HepG2 (cell line): Measurements from ENCODE around the gene LRP10. TPM values are rescaled to one million over a fixed set of nuclear protein-coding genes. Genes with fewer than 3 reads are reported as not detected.
A peak's percentile ranks its signal among the peaks of the same experiment; 100 is the strongest.

Experiments used
- ARID3A ChIP-seq: IDR thresholded peaks from 2 replicates; pipeline ENCODE4 v1.6.1; 2012; ENCODE audit warnings: low read depth, low read length, improper control_type of control experiment
- CENPT ChIP-seq: sonication (generic); formaldehyde crosslinking; IDR thresholded peaks from 2 replicates; pipeline ENCODE4 v1.8.0; 2022; ENCODE audit warnings: low read depth, mild to moderate bottlenecking, moderate library complexity, missing genetic modification reagents
- HBP1 ChIP-seq: IDR thresholded peaks from 2 replicates; pipeline ENCODE4 v1.6.1; 2016; ENCODE audit warnings: low read depth, control low read depth
- HHEX ChIP-seq: IDR thresholded peaks from 2 replicates; pipeline ENCODE4 v1.6.1; 2016; ENCODE audit warnings: control low read depth
- HNF1A ChIP-seq, 2 experiments: sonication (generic) in 1 of 2; formaldehyde crosslinking in 1 of 2; IDR thresholded peaks; 2 replicates each; pipeline versions ENCODE4 v1.4.0 to v1.6.1; 2016 to 2020; ENCODE audit warnings: borderline replicate concordance in 1 of 2, low read depth in 1 of 2, mild to moderate bottlenecking in 1 of 2, missing genetic modification reagents in 1 of 2
- HOXA7 ChIP-seq: sonication (generic); formaldehyde crosslinking; IDR thresholded peaks from 2 replicates; pipeline ENCODE4 v1.8.1; 2022; ENCODE audit warnings: mild to moderate bottlenecking, missing genetic modification reagents, moderate library complexity
- KMT2B ChIP-seq: IDR thresholded peaks from 2 replicates; pipeline ENCODE4 v1.6.1; 2016; ENCODE audit warnings: missing genetic modification reagents, missing compliant biosample characterization
- MXI1 ChIP-seq: IDR thresholded peaks from 3 replicates; pipeline ENCODE4 v1.6.1; 2012; ENCODE audit warnings: low read depth, low read length, inconsistent platforms, borderline replicate concordance
- SALL1 ChIP-seq: sonication (generic); formaldehyde crosslinking; IDR thresholded peaks from 2 replicates; pipeline ENCODE4 v1.8.0; 2022; ENCODE audit warnings: mild to moderate bottlenecking, missing genetic modification reagents
- SPEN ChIP-seq: sonication (generic); formaldehyde crosslinking; IDR thresholded peaks from 2 replicates; pipeline ENCODE4 v1.5.1; 2020; ENCODE audit warnings: low read depth, mild to moderate bottlenecking, missing genetic modification reagents
- TOE1 ChIP-seq: sonication (generic); formaldehyde crosslinking; IDR thresholded peaks from 2 replicates; pipeline ENCODE4 v1.4.0; 2020; ENCODE audit warnings: mild to moderate bottlenecking, missing genetic modification reagents
- ZFP36L2 ChIP-seq: sonication (generic); formaldehyde crosslinking; IDR thresholded peaks from 2 replicates; pipeline ENCODE4 v1.4.0; 2020; ENCODE audit warnings: missing genetic modification reagents
- ZNF354B ChIP-seq: sonication (generic); formaldehyde crosslinking; IDR thresholded peaks from 2 replicates; pipeline ENCODE4 v1.8.0; 2022; ENCODE audit warnings: mild to moderate bottlenecking, missing genetic modification reagents
- ZNF550 ChIP-seq: sonication (generic); formaldehyde crosslinking; IDR thresholded peaks from 2 replicates; pipeline ENCODE4 v1.4.0; 2020; ENCODE audit warnings: mild to moderate bottlenecking, missing genetic modification reagents, borderline replicate concordance
- ZNF746 ChIP-seq: sonication (generic); formaldehyde crosslinking; IDR thresholded peaks from 2 replicates; pipeline ENCODE4 v1.8.0; 2022; ENCODE audit warnings: mild to moderate bottlenecking, missing genetic modification reagents
- ZSCAN25 ChIP-seq: sonication (generic); formaldehyde crosslinking; IDR thresholded peaks from 2 replicates; pipeline ENCODE4 v1.8.0; 2022; ENCODE audit warnings: mild to moderate bottlenecking, missing genetic modification reagents
- polyA plus RNA-seq, 8 experiments: library from polyadenylated mRNA; depleted of rRNA in 3 of 8; stranded (reverse) in 7 of 8; unstranded in 1 of 8; fragments of >200 nt; fragmentation: Illumina TruSeq in 4 of 8; extraction: Trizol in 4 of 8; gene quantifications; 2 replicates each; pipeline versions ENCODE4 v1.2.1 to v1.2.3, GENCODE V29; 2011 to 2016; ENCODE audit warnings: low read depth in 4 of 8, missing spikeins in 1 of 8, mixed read lengths in 1 of 8; ENCODE audit not compliant: insufficient read depth in 1 of 8
- total RNA-seq, 5 experiments: library from RNA; depleted of rRNA; stranded (reverse); fragments of >200 nt; fragmentation: Illumina TruSeq; extraction: Trizol; gene quantifications; 2 replicates each; pipeline ENCODE4 v1.2.3, GENCODE V29; 2016; ENCODE audit warnings: low read depth in 1 of 5
- TF ChIP-seq, protein P1 (sequence below): sonication (generic); formaldehyde crosslinking; conservative IDR thresholded peaks from 2 replicates; pipeline ENCODE4 v1.4.0; 2020; ENCODE audit warnings: missing genetic modification reagents
- TF ChIP-seq, protein P2 (sequence below): sonication (generic); formaldehyde crosslinking; IDR thresholded peaks from 2 replicates; pipeline ENCODE4 v1.4.0; 2020; ENCODE audit warnings: mild to moderate bottlenecking, low read depth, missing genetic modification reagents

Gene LRP10
- total and polyA plus RNA-seq, 2 of the 13 experiments (the other 11 are each of a cell fraction or from before 2014, with no cell fraction given): 16.9 to 45.2 TPM

DNA sequence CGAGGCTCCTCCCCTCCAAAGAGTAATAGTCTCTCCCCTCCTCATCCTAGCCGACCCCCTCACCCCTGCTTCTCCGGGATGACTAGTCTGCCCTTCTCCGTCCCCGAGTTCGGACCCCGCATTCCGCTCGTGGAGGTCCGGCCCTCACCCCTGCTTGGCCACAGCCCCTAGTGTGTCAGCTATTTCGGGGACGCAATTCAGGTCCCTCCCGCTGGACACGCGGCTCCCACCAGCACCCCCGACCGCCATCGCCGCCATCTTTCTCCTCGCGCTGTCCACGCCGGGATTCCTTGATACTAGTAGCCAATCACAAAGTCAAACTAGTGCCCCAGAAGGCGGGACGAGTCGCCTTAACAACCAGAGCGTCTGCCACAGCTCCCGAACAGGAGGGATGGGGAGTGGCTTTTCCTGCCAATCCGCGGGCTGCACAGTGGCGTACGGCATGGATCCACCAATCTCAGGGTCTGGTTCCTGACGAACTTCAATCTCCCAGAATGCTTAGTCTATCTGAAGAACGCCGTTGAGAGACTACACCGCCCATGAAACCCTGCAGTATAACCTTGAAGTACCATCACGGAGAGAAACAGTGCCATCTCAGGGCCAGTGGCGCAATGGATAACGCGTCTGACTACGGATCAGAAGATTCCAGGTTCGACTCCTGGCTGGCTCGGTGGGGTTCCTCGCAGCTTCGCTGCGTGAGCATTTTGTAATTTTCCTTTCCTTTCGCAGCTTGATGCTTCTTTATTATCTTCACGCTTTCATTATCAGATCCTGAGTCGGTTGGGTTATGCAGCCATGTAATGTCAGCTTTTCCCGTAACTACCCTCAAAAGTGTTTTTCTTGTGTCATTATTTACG, 57.8 kb downstream of the LRP10 start, which contains the start of gene PRMT5 (continued):
- TF ChIP-seq ZNF354B (CRISPR knock-in tag) (peak; percentile 55; the same call in 1 of the 2 replicates), TOE1 (CRISPR knock-in tag) (peak; percentile 98), ZSCAN25 (CRISPR knock-in tag) (peak; percentile 100), KMT2B (CRISPR knock-in tag) (peak; percentile 97), HBP1 (CRISPR knock-in tag) (peak; percentile 95), ZNF550 (CRISPR knock-in tag) (peak; percentile 74), SPEN (peak; percentile 90), HOXA7 (0 out of 2 replicates have a peak, but pooled peaks have one; percentile 88), ZNF746 (CRISPR knock-in tag) (peak; percentile 88; the same call in 1 of the 2 replicates), HHEX (CRISPR knock-in tag) (peak; percentile 52; the same call in 1 of the 2 replicates), MXI1 (peak; percentile 98; the same call in 2 of the 3 replicates), ZFP36L2 (CRISPR knock-in tag) (peak; percentile 89; the same call in 1 of the 2 replicates), CENPT (CRISPR knock-in tag) (no peak; the same call in 1 of the 2 replicates), ARID3A (peak; percentile 98), SALL1 (CRISPR knock-in tag) (peak; percentile 98), HNF1A (IDR thresholded peaks at IDR 0.05; ENCODE audit: low read depth) (peak; percentile 85), HNF1A (CRISPR knock-in tag; IDR thresholded peaks at IDR 0.05; ENCODE audit: borderline replicate concordance) (peak; percentile 86)
- TF ChIP-seq, protein P1, sequence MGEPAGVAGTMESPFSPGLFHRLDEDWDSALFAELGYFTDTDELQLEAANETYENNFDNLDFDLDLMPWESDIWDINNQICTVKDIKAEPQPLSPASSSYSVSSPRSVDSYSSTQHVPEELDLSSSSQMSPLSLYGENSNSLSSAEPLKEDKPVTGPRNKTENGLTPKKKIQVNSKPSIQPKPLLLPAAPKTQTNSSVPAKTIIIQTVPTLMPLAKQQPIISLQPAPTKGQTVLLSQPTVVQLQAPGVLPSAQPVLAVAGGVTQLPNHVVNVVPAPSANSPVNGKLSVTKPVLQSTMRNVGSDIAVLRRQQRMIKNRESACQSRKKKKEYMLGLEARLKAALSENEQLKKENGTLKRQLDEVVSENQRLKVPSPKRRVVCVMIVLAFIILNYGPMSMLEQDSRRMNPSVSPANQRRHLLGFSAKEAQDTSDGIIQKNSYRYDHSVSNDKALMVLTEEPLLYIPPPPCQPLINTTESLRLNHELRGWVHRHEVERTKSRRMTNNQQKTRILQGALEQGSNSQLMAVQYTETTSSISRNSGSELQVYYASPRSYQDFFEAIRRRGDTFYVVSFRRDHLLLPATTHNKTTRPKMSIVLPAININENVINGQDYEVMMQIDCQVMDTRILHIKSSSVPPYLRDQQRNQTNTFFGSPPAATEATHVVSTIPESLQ (CRISPR knock-in tag): peak; percentile 95; the same call in 1 of the 2 replicates
- TF ChIP-seq, protein P2, sequence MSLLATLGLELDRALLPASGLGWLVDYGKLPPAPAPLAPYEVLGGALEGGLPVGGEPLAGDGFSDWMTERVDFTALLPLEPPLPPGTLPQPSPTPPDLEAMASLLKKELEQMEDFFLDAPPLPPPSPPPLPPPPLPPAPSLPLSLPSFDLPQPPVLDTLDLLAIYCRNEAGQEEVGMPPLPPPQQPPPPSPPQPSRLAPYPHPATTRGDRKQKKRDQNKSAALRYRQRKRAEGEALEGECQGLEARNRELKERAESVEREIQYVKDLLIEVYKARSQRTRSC: peak; percentile 67; the same call in 1 of the 2 replicates
